ENCODE results near the gene GINS2.

Gene GINS2

DNA sequence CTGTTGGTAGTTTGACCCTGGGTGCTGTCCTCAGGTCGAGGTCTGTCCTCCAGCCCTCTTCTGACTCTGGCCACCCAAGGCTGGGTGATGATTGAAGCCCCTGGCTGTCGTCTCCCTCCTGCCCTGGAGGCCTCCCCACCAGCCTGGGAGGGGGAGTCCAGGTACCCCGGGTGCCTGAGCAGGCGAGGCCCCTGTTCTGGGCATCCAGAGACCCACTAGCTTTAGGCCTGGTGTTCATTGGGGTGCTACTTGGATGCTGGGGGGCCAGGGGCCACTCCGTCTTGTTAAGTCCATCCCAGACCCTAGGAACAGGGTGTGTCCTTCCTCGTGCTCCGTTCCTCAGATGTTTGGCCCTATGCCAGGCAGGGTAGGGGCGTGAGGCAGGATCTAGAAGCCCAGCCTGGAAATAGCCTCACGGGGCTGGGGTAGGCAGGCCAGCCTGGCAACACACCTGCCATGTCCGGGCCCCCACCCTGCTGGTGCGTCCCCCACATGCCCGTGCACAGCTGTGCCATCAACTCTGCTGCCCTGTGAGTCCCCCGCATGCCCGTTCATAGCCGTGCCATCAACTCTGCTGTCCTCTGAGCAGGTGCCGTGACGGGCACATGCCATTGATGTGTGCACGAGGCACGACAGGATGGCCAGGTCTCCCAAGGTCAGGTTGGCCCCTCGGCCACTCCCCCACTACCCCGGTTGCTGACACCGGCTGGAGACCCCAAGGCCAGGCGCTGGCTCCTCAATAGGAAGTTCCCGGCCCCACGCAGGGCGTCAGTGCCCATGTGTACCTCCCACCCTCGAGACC is 36.9 kb downstream of the GINS2 start:
- no peak for DNase-seq

DNA sequence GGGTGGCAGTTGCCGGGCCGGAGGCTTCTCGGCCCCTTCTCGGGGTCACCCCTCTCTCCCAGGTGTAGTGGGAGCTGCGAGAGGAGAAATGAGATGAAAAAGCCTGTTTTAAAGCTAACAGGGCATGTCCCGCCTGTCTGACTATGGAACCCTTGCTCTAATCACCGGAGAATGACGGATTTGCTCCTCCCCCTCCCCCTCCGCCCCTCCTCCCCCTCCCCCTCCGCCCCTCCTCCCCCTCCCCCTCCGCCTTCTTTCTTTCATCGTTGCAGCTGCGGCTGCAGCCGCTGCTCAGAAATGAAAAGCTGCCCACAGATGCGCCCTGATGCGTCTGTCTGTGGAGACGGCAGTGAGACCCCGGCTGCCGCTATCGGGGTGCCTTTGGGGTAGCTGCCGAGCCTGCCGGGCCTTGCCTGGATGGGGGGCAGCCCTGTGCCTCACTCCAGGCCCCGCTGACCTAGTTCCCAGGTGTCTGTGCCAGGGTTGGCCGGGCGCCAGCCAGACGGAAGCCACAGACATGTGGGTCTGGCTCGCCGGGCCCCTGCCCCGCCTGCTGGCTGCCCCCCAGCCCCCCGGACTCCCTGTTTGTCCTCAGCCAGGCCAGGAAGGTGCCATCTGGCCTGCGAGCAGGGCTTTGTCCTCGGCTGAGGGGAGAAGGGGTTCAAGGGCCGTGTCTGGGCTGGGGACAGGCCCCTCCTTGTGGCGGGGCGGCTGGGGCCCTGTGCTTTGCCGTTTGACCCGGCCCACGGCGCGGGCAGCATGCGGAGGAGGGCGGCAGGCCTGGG is 37.7 kb downstream of the GINS2 start:
- no peak for DNase-seq

GRCh38 chr16:85650135-85650843 is 38.5 kb downstream of the GINS2 start:
- no peak for DNase-seq

- no peak for DNase-seq
Observed at GRCh38 chr16:85649411-85650134, 39.2 kb downstream of the GINS2 start.

GRCh38 chr16:85648805-85649204 is 39.9 kb downstream of the GINS2 start:
- no peak for DNase-seq

GRCh38 chr16:85648070-85648714 is 40.6 kb downstream of the GINS2 start:
- no peak for DNase-seq

GRCh38 chr16:85646976-85647375 is 41.8 kb downstream of the GINS2 start:
- DNase-seq = no peak

GRCh38 chr16:85646358-85646907 is 42.3 kb downstream of the GINS2 start:
- DNase-seq = no peak

GRCh38 chr16:85645021-85645589 is 43.6 kb downstream of the GINS2 start:
- DNase-seq = no peak

DNA sequence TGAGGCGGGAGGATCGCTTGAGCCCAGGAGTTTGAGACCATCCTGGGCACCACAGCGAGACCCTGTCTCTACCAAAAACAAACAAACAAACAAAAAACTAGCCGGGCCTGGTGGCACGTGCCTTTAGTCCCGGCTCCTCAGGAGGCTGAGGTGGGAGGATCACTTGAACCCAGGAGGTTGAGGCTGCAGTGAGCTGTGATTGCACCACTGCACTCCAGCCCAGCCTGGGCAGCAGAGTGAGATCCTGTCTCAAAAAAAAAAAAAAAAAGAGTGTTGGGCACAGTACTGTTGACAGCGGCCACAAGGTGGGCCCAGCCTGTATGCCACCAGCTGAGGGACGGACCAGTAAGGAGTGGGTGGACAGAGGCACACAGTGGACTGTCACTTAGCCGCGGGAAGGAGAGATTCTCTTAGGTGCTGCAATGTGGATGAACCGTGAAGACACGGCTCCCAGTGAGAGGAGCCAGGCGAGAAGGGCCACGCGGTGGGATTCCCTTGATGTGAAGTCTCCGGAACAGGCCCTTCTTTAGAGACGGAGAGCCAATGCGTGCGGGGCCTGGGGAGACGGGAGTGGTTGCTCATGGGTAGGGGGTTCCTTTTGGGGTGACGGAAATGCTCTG is 44.6 kb downstream of the GINS2 start:
- no peak for DNase-seq

DNA sequence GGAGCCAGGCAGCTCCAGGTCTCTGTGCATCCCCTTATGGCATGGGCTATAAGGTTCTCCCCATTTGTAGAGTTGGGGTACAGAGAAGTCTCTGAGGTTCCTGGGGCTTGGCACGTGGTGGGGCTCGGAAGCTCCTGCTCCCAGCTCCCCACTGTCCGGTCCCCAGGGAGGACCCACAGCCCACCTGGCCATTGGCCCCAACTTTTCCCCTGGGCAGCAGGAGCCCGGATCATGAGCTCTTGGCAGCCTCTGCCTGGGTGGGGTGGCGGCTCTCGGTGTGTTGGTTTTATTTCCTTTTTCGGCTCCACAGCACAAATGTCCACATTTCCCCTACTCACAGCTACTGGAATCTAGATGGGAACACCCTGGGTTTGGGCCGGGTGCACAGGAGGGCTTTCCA is 45.1 kb downstream of the GINS2 start:
- no peak for DNase-seq

DNA sequence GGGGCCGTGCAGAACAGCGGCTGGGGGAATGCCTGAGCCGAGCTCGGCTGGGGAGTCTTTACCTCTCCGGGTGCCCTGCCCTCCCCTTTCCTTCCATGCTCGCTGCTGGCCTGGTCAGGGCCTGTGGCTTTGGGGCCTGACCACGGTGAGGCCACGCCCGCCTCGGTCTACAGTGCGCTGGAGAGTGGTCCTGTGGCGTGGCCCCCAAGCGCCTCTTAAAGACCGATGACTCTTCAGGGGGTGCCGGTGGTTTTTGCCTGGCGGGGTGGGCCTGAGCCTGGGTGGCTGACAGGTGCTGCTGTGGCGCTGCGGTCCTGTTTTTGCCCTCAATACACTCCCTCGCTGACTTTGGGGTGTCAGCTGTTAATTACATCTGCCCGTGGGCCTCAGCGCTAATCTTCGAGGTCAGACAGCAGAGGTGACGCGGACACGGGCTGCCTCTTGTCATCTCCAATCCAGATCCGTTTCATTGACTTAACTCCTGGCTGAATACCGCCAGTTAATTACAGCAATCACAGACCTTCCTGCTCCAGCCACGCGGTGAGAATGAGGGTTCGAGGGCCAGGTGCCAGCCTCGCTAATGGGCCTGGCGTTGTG is 45.9 kb downstream of the GINS2 start:
- DNase-seq = no peak

GRCh38 chr16:85641776-85642176 is 47.0 kb downstream of the GINS2 start:
- no peak for DNase-seq

DNA sequence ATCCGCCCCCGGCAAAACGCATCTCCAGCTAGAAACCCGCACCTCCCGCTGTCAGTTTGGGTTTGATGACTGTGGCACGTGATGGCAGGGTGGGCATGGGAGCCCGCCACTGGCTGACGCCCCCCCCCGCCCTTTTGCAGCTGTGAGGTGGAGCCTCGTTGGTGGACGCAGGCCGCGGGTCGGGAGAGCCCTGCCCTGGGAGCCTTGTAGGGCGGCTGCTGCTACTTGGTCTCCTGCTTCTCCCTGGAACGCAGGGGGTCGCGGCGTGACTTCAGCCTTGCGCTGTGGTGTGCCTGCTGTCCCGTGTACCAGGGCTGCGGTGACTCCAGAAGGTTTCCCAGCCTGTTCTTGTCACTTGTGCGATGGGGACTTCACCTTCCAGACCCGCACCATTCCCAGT is 47.4 kb downstream of the GINS2 start:
- no peak for DNase-seq

GRCh38 chr16:85640585-85640984 is 48.2 kb downstream of the GINS2 start:
- DNase-seq = no peak

GRCh38 chr16:85640254-85640558 is 48.5 kb downstream of the GINS2 start:
- DNase-seq = no peak

DNA sequence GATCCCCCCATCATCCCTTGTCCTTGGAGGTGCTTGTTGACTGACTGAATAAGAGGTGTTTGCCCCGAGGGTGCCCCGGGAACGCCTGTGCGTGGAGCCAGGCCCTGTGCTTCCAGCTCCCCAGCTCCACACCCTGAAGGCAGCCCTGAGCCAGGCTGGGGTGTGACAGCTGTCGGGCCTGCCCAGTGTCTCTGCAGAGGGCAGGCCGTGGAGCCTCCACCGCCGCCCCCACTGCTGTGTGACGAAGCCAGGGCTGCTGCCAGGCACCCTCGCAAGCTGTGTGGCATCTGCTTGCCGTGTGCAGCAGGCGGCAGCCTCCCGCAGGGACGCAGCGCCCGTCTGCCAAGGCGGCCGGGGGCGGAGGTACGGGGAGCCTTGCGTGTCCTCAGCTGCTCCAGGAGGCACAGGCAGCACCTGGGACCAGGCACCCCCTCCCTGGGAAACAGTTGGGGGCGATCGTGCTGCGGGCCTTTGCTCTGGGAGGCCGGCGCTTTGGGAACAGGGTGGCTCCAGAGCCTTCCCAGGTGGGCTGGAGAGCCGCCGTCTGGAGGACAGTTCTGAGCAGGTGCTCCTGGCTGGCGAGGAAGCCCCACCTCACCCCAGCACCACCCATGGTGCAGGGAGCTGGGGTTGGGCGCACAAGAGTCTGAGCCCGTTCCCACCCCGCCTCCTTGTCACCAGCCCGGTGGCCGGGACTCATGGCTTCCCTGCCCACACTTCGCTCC is 49.1 kb downstream of the GINS2 start:
- DNase-seq = no peak

- DNase-seq = no peak
Observed at GRCh38 chr16:85638695-85639409, 49.9 kb downstream of the GINS2 start.

GRCh38 chr16:85637808-85638647 is 50.7 kb downstream of the GINS2 start:
- DNase-seq = no peak
